Mesendoderm (in vitro differentiated cells): Measurements from ENCODE around the gene ZNF426. TPM values are rescaled to one million over a fixed set of nuclear protein-coding genes. Genes with fewer than 3 reads are reported as not detected.
A peak's percentile ranks its signal among the peaks of the same experiment; 100 is the strongest.
"Not testable (repeated sequence)": the region's sequence is repeated elsewhere in the genome, so short reads cannot be mapped to it uniquely, and the experiment has no call there.

Source experiments
- DNase-seq: peaks from one replicate; pipeline ENCODE4 v3.0.0; 2013
- H2AK5ac ChIP-seq: 2 replicates; pipeline ENCODE4 v1.6.1; 2013; ENCODE audit warnings: low read length, inconsistent platforms
- H2BK120ac ChIP-seq: 2 replicates; pipeline ENCODE4 v1.6.1; 2013; ENCODE audit warnings: low read depth, mild to moderate bottlenecking, low read length, moderate library complexity, mixed read lengths
- H2BK15ac ChIP-seq: replicated peaks from 2 replicates; pipeline ENCODE4 v1.6.1; 2013; ENCODE audit warnings: low read depth, mild to moderate bottlenecking, moderate library complexity
- H2BK5ac ChIP-seq: 2 replicates; pipeline ENCODE4 v1.6.1; 2013; ENCODE audit warnings: low read length, inconsistent platforms
- H3K18ac ChIP-seq: 2 replicates; pipeline ENCODE4 v1.6.1; 2013; ENCODE audit warnings: mild to moderate bottlenecking, low read length, mixed read lengths
- H3K23ac ChIP-seq: one replicate; pipeline ENCODE4 v1.6.1; 2013; ENCODE audit warnings: low read length
- H3K27ac ChIP-seq: 2 replicates; pipeline ENCODE4 v1.5.1; 2013; ENCODE audit warnings: low read depth, mild to moderate bottlenecking, inconsistent platforms, low read length, moderate library complexity
- H3K27me3 ChIP-seq: 2 replicates; pipeline ENCODE4 v1.6.1; 2013; ENCODE audit warnings: low read length, control low read depth, mild to moderate bottlenecking, inconsistent platforms; ENCODE audit not compliant: insufficient read depth, poor library complexity
- H3K36me3 ChIP-seq: 2 replicates; pipeline ENCODE4 v1.6.1; 2013; ENCODE audit warnings: low read length, inconsistent platforms; ENCODE audit not compliant: control insufficient read depth, insufficient read depth
- H3K4ac ChIP-seq: one replicate; pipeline ENCODE4 v1.6.1; 2013; ENCODE audit warnings: low read depth, mild to moderate bottlenecking, low read length, moderate library complexity
- H3K4me1 ChIP-seq: 2 replicates; pipeline ENCODE4 v1.6.1; 2013; ENCODE audit warnings: low read depth, low read length, inconsistent platforms; ENCODE audit not compliant: control insufficient read depth
- H3K4me2 ChIP-seq: 2 replicates; pipeline ENCODE4 v1.6.1; 2013; ENCODE audit warnings: low read length
- H3K4me3 ChIP-seq: 2 replicates; pipeline ENCODE4 v1.5.1; 2013; ENCODE audit warnings: mild to moderate bottlenecking, low read length
- H3K56ac ChIP-seq: one replicate; pipeline ENCODE4 v1.6.1; 2013; ENCODE audit warnings: low read length
- H3K79me1 ChIP-seq: 2 replicates; pipeline ENCODE4 v1.6.1; 2013; ENCODE audit warnings: low read length, inconsistent platforms
- H3K79me2 ChIP-seq: 2 replicates; pipeline ENCODE4 v1.6.1; 2013; ENCODE audit warnings: mild to moderate bottlenecking, low read length; ENCODE audit not compliant: control insufficient read depth, insufficient read depth
- H3K9ac ChIP-seq: 2 replicates; pipeline ENCODE4 v1.6.1; 2013; ENCODE audit warnings: low read length, inconsistent platforms
- H4K5ac ChIP-seq: one replicate; pipeline ENCODE4 v1.6.1; 2013; ENCODE audit warnings: low read length
- H4K8ac ChIP-seq: one replicate; pipeline ENCODE4 v1.6.1; 2013; ENCODE audit warnings: low read depth, mild to moderate bottlenecking, control low read depth, low read length, moderate library complexity
- WGBS: extraction: QIAGEN DNeasy Blood & Tissue Kit; methylation state at CpG from one replicate; pipeline ENCODE4 v1.1.7; 2013; ENCODE audit warnings: low lambda C conversion rate, missing lambda C conversion rate; ENCODE audit not compliant: insufficient coverage; ENCODE audit errors: extremely low coverage; 5-methylcytosine and 5-hydroxymethylcytosine counted together
- polyA plus RNA-seq, 2 experiments: library from polyadenylated mRNA; stranded (reverse); fragments of 200-250 nt; gene quantifications; one replicate each; pipeline ENCODE4 v1.2.3, GENCODE V29; 2013

The ZNF426 gene
- 9.0 TPM for polyA plus RNA-seq (2013, experiment 1 of 2)
- polyA plus RNA-seq (2013, experiment 2 of 2): 9.3 TPM

- Histone ChIP-seq H3K79me2 (peaks cover 17% of the 10 kb centered on the region), H3K4me2 (peak within 1 kb of the TSS; percentile 75), H3K4me3 (peak within 1 kb of the TSS; percentile 97), H4K5ac (peak within 1 kb of the TSS; percentile 56), H3K18ac (peak within 1 kb of the TSS; percentile 43), H3K36me3 (peaks cover 10% of the 10 kb centered on the region), H2BK15ac (no peak within 1 kb of the TSS), H3K4ac (peak within 1 kb of the TSS; percentile 75), H3K27me3 (no peaks in the 10 kb centered on the region), H2AK5ac (no peak within 1 kb of the TSS), H3K9ac (peak within 1 kb of the TSS; percentile 96), H3K27ac (peak within 1 kb of the TSS; percentile 26), H4K8ac (no peak within 1 kb of the TSS), H2BK120ac (no peak within 1 kb of the TSS), H3K4me1 (no peaks in the 10 kb centered on the region), H3K56ac (peak within 1 kb of the TSS; percentile 90), H3K23ac (no peak within 1 kb of the TSS), H2BK5ac (no peak within 1 kb of the TSS), H3K79me1 (peaks cover 3% of the 10 kb centered on the region)
- peak; percentile 96 for DNase-seq
- WGBS: no CpG with 5 or more reads among the region's 49 CpGs
Measured at GRCh38 chr19:9538183-9539058, at the start of gene ZNF426. Gene ZNF426, minus strand, starts transcription at chr19:9538645. Its CDS starts 2,413 bp downstream, at chr19:9536232.

DNA sequence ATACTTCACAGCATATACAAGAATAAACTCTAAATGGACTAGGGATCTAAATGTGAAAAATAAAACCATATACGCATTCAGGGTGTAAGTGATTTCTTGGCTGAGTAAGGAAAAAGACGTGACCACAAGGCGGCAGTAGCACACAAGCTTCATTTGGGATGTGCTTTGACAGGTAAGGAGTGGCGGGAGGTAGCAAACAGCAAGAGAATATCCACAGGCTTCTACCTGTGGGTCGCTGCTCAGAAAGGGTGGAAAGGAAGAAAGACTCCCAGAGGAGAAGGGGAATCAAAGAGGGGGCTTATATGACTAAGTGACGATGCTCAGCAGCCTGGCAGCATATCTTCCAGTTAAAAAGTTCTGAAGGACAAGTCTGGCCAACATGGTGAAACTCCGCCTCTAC, 48.3 kb upstream of the ZNF426 start:
- Histone ChIP-seq H3K23ac (no peak overlapping the region), H4K8ac (no peak overlapping the region), H3K4me3 (no peak overlapping the region), H2BK5ac (no peak overlapping the region), H3K18ac (no peak overlapping the region), H3K79me1 (no peaks in the 10 kb centered on the region), H3K27me3 (no peaks in the 10 kb centered on the region), H3K4me1 (no peaks in the 10 kb centered on the region), H2AK5ac (no peak overlapping the region), H3K79me2 (peaks cover 23% of the 10 kb centered on the region), H2BK15ac (no peak overlapping the region), H3K4me2 (no peak overlapping the region), H2BK120ac (no peak overlapping the region), H3K36me3 (no peaks in the 10 kb centered on the region), H3K4ac (no peak overlapping the region), H3K9ac (no peak overlapping the region), H4K5ac (no peak overlapping the region), H3K56ac (no peak overlapping the region), H3K27ac (no peak overlapping the region)
- WGBS: no CpG with 5 or more reads among the region's 7 CpGs
- peak; percentile 84 for DNase-seq

GRCh38 chr19:9584073-9584833, 45.8 kb upstream of the ZNF426 start, which contains the start of gene ZNF121:
Gene ZNF121, minus strand, starts transcription at chr19:9584504. Its CDS starts 16,407 bp downstream, at chr19:9568097.
- Histone ChIP-seq H2AK5ac (peak within 1 kb of the TSS; percentile 74), H4K8ac (peak within 1 kb of the TSS; percentile 84), H3K4me2 (peak within 1 kb of the TSS; percentile 40), H3K27me3 (no peaks in the 10 kb centered on the region), H3K18ac (peak within 1 kb of the TSS; percentile 100), H3K79me1 (no peaks in the 10 kb centered on the region), H3K4me1 (no peaks in the 10 kb centered on the region), H4K5ac (peak within 1 kb of the TSS; percentile 56), H2BK5ac (peak within 1 kb of the TSS; percentile 59), H3K4ac (peak within 1 kb of the TSS; percentile 97), H3K36me3 (no peaks in the 10 kb centered on the region), H2BK120ac (peak within 1 kb of the TSS; percentile 95), H3K23ac (peak within 1 kb of the TSS; percentile 66), H3K4me3 (peak within 1 kb of the TSS; percentile 98), H3K9ac (peak within 1 kb of the TSS; percentile 100), H2BK15ac (no peak within 1 kb of the TSS), H3K56ac (peak within 1 kb of the TSS; percentile 100), H3K79me2 (peaks cover 45% of the 10 kb centered on the region), H3K27ac (peak within 1 kb of the TSS; percentile 87)
- peak; percentile 92 for DNase-seq
- WGBS: no CpG with 5 or more reads among the region's 51 CpGs

DNA sequence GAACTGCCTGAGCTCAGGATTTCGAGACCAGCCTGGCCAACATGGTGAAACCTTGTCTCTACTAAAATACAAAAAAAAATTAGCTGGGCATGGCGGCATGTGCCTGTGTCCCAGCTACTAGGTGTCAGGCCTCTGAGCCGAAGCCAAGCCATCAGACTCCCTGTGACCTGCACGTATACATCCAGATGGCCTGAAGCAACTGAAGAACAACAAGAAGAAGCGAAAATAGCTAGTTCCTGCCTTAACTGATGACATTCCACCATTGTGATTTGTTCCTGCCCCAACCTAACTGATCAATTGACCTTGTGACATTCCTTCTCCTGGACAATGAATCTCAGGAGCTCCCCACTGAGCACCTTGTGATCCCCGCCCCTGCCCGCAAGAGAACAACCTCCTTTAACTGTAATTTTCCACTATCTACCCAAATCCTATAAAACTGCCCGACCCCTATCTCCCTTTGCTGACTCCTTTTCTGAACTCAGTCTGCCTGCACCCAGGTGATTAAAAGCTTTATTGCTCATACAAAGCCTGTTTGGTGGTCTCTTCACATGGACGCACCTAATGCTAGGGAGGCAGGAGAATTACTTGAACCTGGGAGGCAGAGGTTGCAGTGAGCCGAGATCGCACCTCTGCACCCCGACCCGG, 43.8 kb upstream of the ZNF426 start:
- H3K23ac ChIP-seq, H3K27me3 ChIP-seq, H3K36me3 ChIP-seq, H2AK5ac ChIP-seq, H2BK120ac ChIP-seq, H4K5ac ChIP-seq, H3K79me1 ChIP-seq, H3K4me1 ChIP-seq, H3K18ac ChIP-seq, H2BK15ac ChIP-seq, H3K4ac ChIP-seq, H4K8ac ChIP-seq, H2BK5ac ChIP-seq: not testable (repeated sequence)
- H3K4me2 ChIP-seq: peak overlapping the region; percentile 57
- peak overlapping the region; percentile 40 for H3K4me3 ChIP-seq
- H3K56ac ChIP-seq: peak overlapping the region; percentile 87
- peak overlapping the region; percentile 75 for H3K9ac ChIP-seq
- WGBS: no CpG with 5 or more reads among the region's 13 CpGs
- peaks cover 65% of the 10 kb centered on the region for H3K79me2 ChIP-seq
- peak overlapping the region; percentile 87 for H3K27ac ChIP-seq
- peak; percentile 81 for DNase-seq

DNA sequence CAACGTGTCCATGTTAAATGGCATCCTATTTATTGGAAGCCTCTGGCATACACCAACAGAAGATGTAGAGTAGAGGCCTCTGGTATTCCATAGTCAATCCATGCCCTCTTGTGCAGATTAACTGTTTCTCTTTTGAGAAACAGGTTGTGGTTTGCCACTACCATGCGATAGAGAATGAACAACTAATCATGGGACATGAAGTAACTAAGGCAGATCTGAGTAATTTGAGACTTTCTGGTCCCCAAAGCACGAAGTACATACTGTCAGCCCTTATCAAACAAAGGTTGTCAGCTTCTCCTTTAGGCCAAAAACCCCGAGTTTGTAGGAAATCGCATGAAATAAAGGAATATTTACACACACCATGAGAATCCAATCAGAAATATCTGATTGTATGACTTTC, 42.3 kb upstream of the ZNF426 start:
- no CpG with 5 or more reads among the region's 5 CpGs for WGBS
- no peaks in the 10 kb centered on the region for H3K79me1 ChIP-seq
- H3K4me2 ChIP-seq: no peak overlapping the region
- no peak overlapping the region for H2BK15ac ChIP-seq
- no peak overlapping the region for H3K27ac ChIP-seq
- H3K4ac ChIP-seq: no peak overlapping the region
- no peak overlapping the region for H2BK5ac ChIP-seq
- no peak overlapping the region for H3K56ac ChIP-seq
- H4K5ac ChIP-seq: no peak overlapping the region
- H3K18ac ChIP-seq: no peak overlapping the region
- H2BK120ac ChIP-seq: no peak overlapping the region
- no peaks in the 10 kb centered on the region for H3K4me1 ChIP-seq
- H3K27me3 ChIP-seq: no peaks in the 10 kb centered on the region
- peaks cover 1% of the 10 kb centered on the region for H3K36me3 ChIP-seq
- H3K4me3 ChIP-seq: no peak overlapping the region
- no peak for DNase-seq
- no peak overlapping the region for H3K23ac ChIP-seq
- no peak overlapping the region for H3K9ac ChIP-seq
- peaks cover 77% of the 10 kb centered on the region for H3K79me2 ChIP-seq
- H2AK5ac ChIP-seq: no peak overlapping the region
- H4K8ac ChIP-seq: no peak overlapping the region
